Umbilical cord (tissue), 2 donors: ENCODE results near the gene PSMG1. TPM values are rescaled to one million over a fixed set of nuclear protein-coding genes. Genes with fewer than 3 reads are reported as not detected.

Experiments used
- DNase-seq: peaks from one replicate; pipeline ENCODE4 v3.0.0-alpha.2; 2015; ENCODE audit warnings: low spot score
- total RNA-seq: library from RNA; depleted of rRNA; stranded (reverse); fragments of >200 nt; gene quantifications from one replicate; pipeline ENCODE4 v1.2.3, GENCODE V29; 2014; ENCODE audit warnings: low replicate concordance; ENCODE audit not compliant: insufficient read depth

PSMG1 gene
- total RNA-seq, 1 donor from 2014 or later = 27.2 TPM

- no peak for DNase-seq
These were observed 27.2 kb downstream of the PSMG1 start for GRCh38 chr21:39156024-39156423.

GRCh38 chr21:39155578-39155977, 27.7 kb downstream of the PSMG1 start:
- no peak for DNase-seq

GRCh38 chr21:39153842-39154241, 29.4 kb downstream of the PSMG1 start:
- no peak for DNase-seq

GRCh38 chr21:39153373-39153772, 29.9 kb downstream of the PSMG1 start:
- DNase-seq = no peak

- peak; percentile 69 for DNase-seq
These were observed 31.0 kb downstream of the PSMG1 start for GRCh38 chr21:39152271-39152670.

GRCh38 chr21:39150877-39151276, 32.4 kb downstream of the PSMG1 start:
- no peak for DNase-seq

- DNase-seq = no peak
These were observed 32.9 kb downstream of the PSMG1 start for GRCh38 chr21:39150316-39150715.

- no peak for DNase-seq
These were observed 33.4 kb downstream of the PSMG1 start for GRCh38 chr21:39149882-39150281.

GRCh38 chr21:39148975-39149374, 34.3 kb downstream of the PSMG1 start:
- DNase-seq = no peak

- no peak for DNase-seq
These were observed 39.1 kb downstream of the PSMG1 start for GRCh38 chr21:39144191-39144590.

- DNase-seq = no peak
These were observed 40.3 kb downstream of the PSMG1 start for GRCh38 chr21:39142972-39143371.

- peak; percentile 46 for DNase-seq
These were observed 41.7 kb downstream of the PSMG1 start for GRCh38 chr21:39141502-39141901.

GRCh38 chr21:39137248-39138178, 45.7 kb downstream of the PSMG1 start:
- peak; percentile 93 for DNase-seq

GRCh38 chr21:39136711-39137110, 46.5 kb downstream of the PSMG1 start:
- no peak for DNase-seq

GRCh38 chr21:39136138-39136537, 47.1 kb downstream of the PSMG1 start:
- DNase-seq = peak; percentile 40

- DNase-seq = no peak
These were observed 48.9 kb downstream of the PSMG1 start for GRCh38 chr21:39134288-39134810.

GRCh38 chr21:39132248-39132647, 51.0 kb downstream of the PSMG1 start:
- no peak for DNase-seq

GRCh38 chr21:39131791-39132190, 51.5 kb downstream of the PSMG1 start:
- DNase-seq = no peak

- DNase-seq = no peak
These were observed 55.7 kb downstream of the PSMG1 start for GRCh38 chr21:39127506-39127905.

GRCh38 chr21:39126486-39126806, 56.8 kb downstream of the PSMG1 start:
- DNase-seq = no peak

- DNase-seq = peak; percentile 79
These were observed 57.3 kb downstream of the PSMG1 start for GRCh38 chr21:39125752-39126485.
